Measurements from ENCODE around the gene SGCE. TPM values are rescaled to one million over a fixed set of nuclear protein-coding genes. Genes with fewer than 3 reads are reported as not detected.

The SGCE gene
- total RNA-seq, 1 experiment from 2014 or later, result 17.4 TPM

DNA sequence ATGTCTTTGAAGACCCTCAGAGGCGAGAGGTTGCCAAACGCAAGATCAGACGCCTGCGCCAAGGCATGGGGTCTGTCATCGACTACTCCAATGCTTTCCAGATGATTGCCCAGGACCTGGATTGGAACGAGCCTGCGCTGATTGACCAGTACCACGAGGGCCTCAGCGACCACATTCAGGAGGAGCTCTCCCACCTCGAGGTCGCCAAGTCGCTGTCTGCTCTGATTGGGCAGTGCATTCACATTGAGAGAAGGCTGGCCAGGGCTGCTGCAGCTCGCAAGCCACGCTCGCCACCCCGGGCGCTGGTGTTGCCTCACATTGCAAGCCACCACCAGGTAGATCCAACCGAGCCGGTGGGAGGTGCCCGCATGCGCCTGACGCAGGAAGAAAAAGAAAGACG, 8.1 kb upstream of the SGCE start:
- ChIA-PET RAD21 (ENCODE audit: low non-redundant PET in 1 of 2, low total read pairs in 2 of 2, uncharacterized antibody in 2 of 2, unreplicated experiment in 2 of 2) (no interaction called here), POLR2A (no interaction called here), CTCF (no interaction called here)
- H3K4me2 ChIP-seq (ENCODE audit: low read length), result no peak overlapping the region
- H3K9me2 ChIP-seq (ENCODE audit: insufficient read depth), result no peaks in the 10 kb centered on the region
- H2AFZ ChIP-seq (ENCODE audit: low read depth, low read length, poor library complexity, severe bottlenecking), result no peak overlapping the region
- TF ChIP-seq FOSL1 (IDR thresholded peaks at IDR 0.05; ENCODE audit: low read depth), result no peak
- no peak for TF ChIP-seq SIN3A (IDR thresholded peaks at IDR 0.05; ENCODE audit: low read depth)
- TF ChIP-seq, protein P1, sequence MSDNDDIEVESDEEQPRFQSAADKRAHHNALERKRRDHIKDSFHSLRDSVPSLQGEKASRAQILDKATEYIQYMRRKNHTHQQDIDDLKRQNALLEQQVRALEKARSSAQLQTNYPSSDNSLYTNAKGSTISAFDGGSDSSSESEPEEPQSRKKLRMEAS (IDR thresholded peaks at IDR 0.05), result no peak
- TF ChIP-seq EGR1 (IDR thresholded peaks at IDR 0.05; ENCODE audit: low read depth), result no peak
- no peak for TF ChIP-seq ZNF274 (IDR thresholded peaks at IDR 0.05; ENCODE audit: low read depth, low read length)
- no peak for TF ChIP-seq ZFX (IDR thresholded peaks at IDR 0.05)
- TF ChIP-seq EZH2phosphoT487 (IDR thresholded peaks at IDR 0.05; ENCODE audit: borderline replicate concordance), result no peak
- TF ChIP-seq, protein P2, sequence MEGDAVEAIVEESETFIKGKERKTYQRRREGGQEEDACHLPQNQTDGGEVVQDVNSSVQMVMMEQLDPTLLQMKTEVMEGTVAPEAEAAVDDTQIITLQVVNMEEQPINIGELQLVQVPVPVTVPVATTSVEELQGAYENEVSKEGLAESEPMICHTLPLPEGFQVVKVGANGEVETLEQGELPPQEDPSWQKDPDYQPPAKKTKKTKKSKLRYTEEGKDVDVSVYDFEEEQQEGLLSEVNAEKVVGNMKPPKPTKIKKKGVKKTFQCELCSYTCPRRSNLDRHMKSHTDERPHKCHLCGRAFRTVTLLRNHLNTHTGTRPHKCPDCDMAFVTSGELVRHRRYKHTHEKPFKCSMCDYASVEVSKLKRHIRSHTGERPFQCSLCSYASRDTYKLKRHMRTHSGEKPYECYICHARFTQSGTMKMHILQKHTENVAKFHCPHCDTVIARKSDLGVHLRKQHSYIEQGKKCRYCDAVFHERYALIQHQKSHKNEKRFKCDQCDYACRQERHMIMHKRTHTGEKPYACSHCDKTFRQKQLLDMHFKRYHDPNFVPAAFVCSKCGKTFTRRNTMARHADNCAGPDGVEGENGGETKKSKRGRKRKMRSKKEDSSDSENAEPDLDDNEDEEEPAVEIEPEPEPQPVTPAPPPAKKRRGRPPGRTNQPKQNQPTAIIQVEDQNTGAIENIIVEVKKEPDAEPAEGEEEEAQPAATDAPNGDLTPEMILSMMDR (IDR thresholded peaks at IDR 0.05 in 2 of 3, conservative IDR thresholded peaks at IDR 0.05 in 1 of 3; ENCODE audit: borderline replicate concordance in 1 of 3, insufficient read depth in 1 of 3, low read depth in 2 of 3, low read length in 2 of 3), result no peak
- TF ChIP-seq POLR2A (IDR thresholded peaks at IDR 0.05; ENCODE audit: borderline replicate concordance, extremely low read depth, insufficient read depth, insufficient read length), result no peak
- TF ChIP-seq CEBPB (IDR thresholded peaks at IDR 0.05; ENCODE audit: low read depth), result no peak
- no peak for TF ChIP-seq SP1 (IDR thresholded peaks at IDR 0.05; ENCODE audit: low read depth)
- no peak for TF ChIP-seq ELF1 (IDR thresholded peaks at IDR 0.05; ENCODE audit: borderline replicate concordance, low read depth)
- TF ChIP-seq POLR2AphosphoS5 (IDR thresholded peaks at IDR 0.05; ENCODE audit: low read depth, low read length), result no peak
- TF ChIP-seq JUND (IDR thresholded peaks at IDR 0.05), result no peak
- no peak overlapping the region for H3K4me3 ChIP-seq (replicated peaks in 1 of 2; ENCODE audit: low read depth in 1 of 2, low read length in 2 of 2)
- no peaks in the 10 kb centered on the region for H4K20me1 ChIP-seq (ENCODE audit: insufficient read depth)
- DNase-seq (ENCODE audit: low read depth, low spot score), result no peak
- H3K9ac ChIP-seq (ENCODE audit: low read length), result no peak overlapping the region
- H3K27ac ChIP-seq (ENCODE audit: low read depth, low read length), result no peak overlapping the region
- intact Hi-C loops (cut with micrococcal nuclease), result no loop called here
- no peaks in the 10 kb centered on the region for H3K9me3 ChIP-seq (ENCODE audit: control insufficient read depth in 1 of 2, insufficient read depth in 1 of 2, low read depth in 1 of 2, low read length in 2 of 2)
- H3K79me2 ChIP-seq (ENCODE audit: insufficient read depth, low read length), result no peaks in the 10 kb centered on the region
- no peak for ATAC-seq
- peaks cover under 1 to 1% of the 10 kb centered on the region in 2 experiments; a peak in 2 of 4 replicates for H3K4me1 ChIP-seq (ENCODE audit: control insufficient read depth in 1 of 2, insufficient read depth in 2 of 2, low read length in 2 of 2)
- H3K27me3 ChIP-seq (ENCODE audit: insufficient read depth, low read length), result no peaks in the 10 kb centered on the region
- H3K36me3 ChIP-seq (ENCODE audit: control insufficient read depth in 1 of 2, insufficient read depth in 2 of 2, low read length in 2 of 2), result no peaks in the 10 kb centered on the region
- no TSS peak for BruUV-seq (replicated peaks)

All from HCT116 (cell line).